Suprapubic skin (tissue), 4 donors: ENCODE data around the gene QKI. TPM values are rescaled to one million over a fixed set of nuclear protein-coding genes. Genes with fewer than 3 reads are reported as not detected.

Experiments used
- DNase-seq, 2 donors: peaks; one replicate each; pipeline ENCODE4 v3.0.0-alpha.2; 2019; ENCODE audit warnings: low spot score in 2 of 2
- H3K27ac ChIP-seq: fragments of 200-600 bp; sonication (generic); one replicate; pipeline ENCODE4 v1.5.1; 2019
- H3K27me3 ChIP-seq: fragments of 200-600 bp; sonication (generic); one replicate; pipeline ENCODE4 v1.5.1; 2019
- H3K36me3 ChIP-seq: fragments of 200-600 bp; sonication (generic); one replicate; pipeline ENCODE4 v1.5.1; 2019
- H3K4me1 ChIP-seq: fragments of 200-600 bp; sonication (generic); one replicate; pipeline ENCODE4 v1.5.1; 2019
- H3K4me3 ChIP-seq: fragments of 200-600 bp; sonication (generic); one replicate; pipeline ENCODE4 v1.5.1; 2019; ENCODE audit warnings: mild to moderate bottlenecking
- H3K9me3 ChIP-seq: fragments of 200-600 bp; sonication (generic); one replicate; pipeline ENCODE4 v1.5.1; 2019
- CTCF ChIP-seq, 2 donors: fragments of 200-600 bp in 1 of 2; fragments of 450-650 bp in 1 of 2; sonication (generic) in 1 of 2; IDR thresholded peaks; one replicate each; pipeline ENCODE4 v1.5.1; 2016 to 2019; ENCODE audit warnings: antibody characterized with exemption in 2 of 2, mild to moderate bottlenecking in 1 of 2, moderate library complexity in 1 of 2
- EP300 ChIP-seq: sonication (generic); formaldehyde crosslinking; IDR thresholded peaks from one replicate; pipeline ENCODE4 v1.6.1; 2017; ENCODE audit warnings: antibody characterized with exemption
- POLR2A ChIP-seq, 2 donors: fragments of 450-650 bp; IDR thresholded peaks; one replicate each; pipeline ENCODE4 v1.6.1; 2017; ENCODE audit warnings: antibody characterized with exemption in 2 of 2, mild to moderate bottlenecking in 2 of 2, moderate library complexity in 2 of 2
- POLR2AphosphoS5 ChIP-seq, 3 donors: sonication (generic); formaldehyde crosslinking; IDR thresholded peaks; one replicate each; pipeline ENCODE4 v1.6.1; 2017; ENCODE audit warnings: antibody characterized with exemption in 3 of 3
- WGBS: methylation state at CpG from one replicate; pipeline ENCODE4 v1.1.5; 2018; 5-methylcytosine and 5-hydroxymethylcytosine counted together
- total RNA-seq, 4 donors: library from RNA; depleted of rRNA; stranded (reverse); fragments of >200 nt; gene quantifications; one replicate each; pipeline ENCODE4 v1.1.0, GENCODE V29; 2016

The QKI gene
- total RNA-seq, 4 donors from 2014 or later = 149 to 187 (median 165) TPM

DNA sequence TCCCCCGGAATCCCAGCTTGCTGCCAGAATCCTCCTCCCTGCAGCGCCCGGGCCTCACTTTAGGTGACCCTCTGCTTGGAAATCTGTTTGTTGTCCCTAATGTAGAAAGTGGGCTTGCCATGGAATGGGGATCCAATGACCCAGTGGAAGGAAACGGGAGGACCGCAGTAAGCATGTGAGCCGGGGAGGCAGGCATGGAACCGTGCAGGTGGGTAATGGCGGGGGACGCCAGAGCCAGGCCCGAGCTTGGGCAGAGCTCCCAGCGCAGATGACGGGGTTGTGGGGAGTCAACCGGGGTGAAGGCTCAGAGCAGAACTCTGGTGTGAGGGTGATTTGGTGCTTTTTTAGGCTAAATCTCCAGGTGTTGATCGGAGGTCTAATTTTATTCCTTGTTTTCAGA lies 188.3 kb downstream of the QKI start:
- TF ChIP-seq CTCF (IDR thresholded peaks at IDR 0.05) = no peak
- no peak for TF ChIP-seq EP300
- TF ChIP-seq POLR2A (IDR thresholded peaks at IDR 0.05) = no peak
- TF ChIP-seq POLR2AphosphoS5 (IDR thresholded peaks at IDR 0.05) = no peak
- Histone ChIP-seq H3K36me3 (no peaks in the 10 kb centered on the region), H3K4me1 (no peaks in the 10 kb centered on the region), H3K27me3 (no peaks in the 10 kb centered on the region), H3K9me3 (no peaks in the 10 kb centered on the region), H3K4me3 (no peak overlapping the region), H3K27ac (no peak overlapping the region)
- WGBS = 97% methylated on average over 14 of the region's 14 CpGs
- no peak for DNase-seq

DNA sequence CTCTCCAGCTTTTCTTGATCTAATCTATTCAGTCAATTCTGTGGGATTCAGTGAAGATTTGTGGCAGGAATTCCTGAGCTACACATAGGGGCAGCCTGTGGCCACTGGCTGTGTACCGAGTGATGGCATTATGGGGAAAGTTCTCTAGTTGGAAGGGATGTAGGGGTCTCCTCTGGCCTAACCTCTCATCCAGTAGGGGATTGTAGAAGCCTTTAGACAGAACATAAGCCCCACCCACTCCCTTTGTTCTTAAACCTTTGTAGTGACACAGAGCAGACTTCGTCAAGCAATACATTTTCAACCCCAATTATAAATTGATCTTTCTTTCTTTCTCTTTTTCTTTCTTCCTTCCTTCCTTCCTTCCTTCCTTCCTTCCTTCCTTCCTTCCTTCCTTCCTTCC lies 188.9 kb downstream of the QKI start:
- no peak for TF ChIP-seq CTCF (IDR thresholded peaks at IDR 0.05)
- no peak for TF ChIP-seq POLR2AphosphoS5 (IDR thresholded peaks at IDR 0.05)
- TF ChIP-seq POLR2A (IDR thresholded peaks at IDR 0.05) = no peak
- TF ChIP-seq EP300 = no peak
- WGBS = 98% methylated on average over 2 of the region's 2 CpGs
- Histone ChIP-seq H3K4me3 (no peak overlapping the region), H3K9me3 (no peaks in the 10 kb centered on the region), H3K36me3 (no peaks in the 10 kb centered on the region), H3K27ac (no peak overlapping the region), H3K4me1 (no peaks in the 10 kb centered on the region), H3K27me3 (no peaks in the 10 kb centered on the region)
- DNase-seq = no peak

GRCh38 chr6:163605385-163606097 lies 191.0 kb downstream of the QKI start:
- 91% methylated on average over 4 of the region's 4 CpGs for WGBS
- no peak overlapping the region for H3K4me3 ChIP-seq
- no peaks in the 10 kb centered on the region for H3K4me1 ChIP-seq
- H3K27ac ChIP-seq = no peak overlapping the region
- H3K27me3 ChIP-seq = no peaks in the 10 kb centered on the region
- TF ChIP-seq POLR2AphosphoS5 (IDR thresholded peaks at IDR 0.05) (no peak), POLR2A (IDR thresholded peaks at IDR 0.05) (no peak), CTCF (IDR thresholded peaks at IDR 0.05) (no peak), EP300 (no peak)
- no peak for DNase-seq
- no peaks in the 10 kb centered on the region for H3K36me3 ChIP-seq
- no peaks in the 10 kb centered on the region for H3K9me3 ChIP-seq

- Histone ChIP-seq H3K9me3 (no peaks in the 10 kb centered on the region), H3K4me3 (no peak overlapping the region), H3K4me1 (no peaks in the 10 kb centered on the region), H3K27ac (no peak overlapping the region), H3K27me3 (no peaks in the 10 kb centered on the region), H3K36me3 (no peaks in the 10 kb centered on the region)
- WGBS = 89% methylated on average over 10 of the region's 10 CpGs
- no peak for TF ChIP-seq EP300
- TF ChIP-seq POLR2A (IDR thresholded peaks at IDR 0.05) = no peak
- TF ChIP-seq CTCF (IDR thresholded peaks at IDR 0.05) = no peak
- TF ChIP-seq POLR2AphosphoS5 (IDR thresholded peaks at IDR 0.05) = no peak
- DNase-seq = no peak
These were observed 193.3 kb downstream of the QKI start for GRCh38 chr6:163607792-163608191.

GRCh38 chr6:163608204-163608644 lies 193.7 kb downstream of the QKI start:
- no peak for DNase-seq
- no peak overlapping the region for H3K27ac ChIP-seq
- 85% methylated on average over 17 of the region's 17 CpGs for WGBS

More at GRCh38 chr6:163608204-163608644, 193.7 kb downstream of the QKI start:
- Histone ChIP-seq H3K9me3 (no peaks in the 10 kb centered on the region), H3K4me3 (no peak overlapping the region), H3K36me3 (no peaks in the 10 kb centered on the region), H3K4me1 (no peaks in the 10 kb centered on the region), H3K27me3 (no peaks in the 10 kb centered on the region)
- TF ChIP-seq CTCF (IDR thresholded peaks at IDR 0.05) (no peak), POLR2AphosphoS5 (IDR thresholded peaks at IDR 0.05) (no peak), POLR2A (IDR thresholded peaks at IDR 0.05) (no peak)
